BJ (cell line): ENCODE measurements around the gene ERP27. TPM values are rescaled to one million over a fixed set of nuclear protein-coding genes. Genes with fewer than 3 reads are reported as not detected.

Experiments used
- CTCF ChIA-PET: fragments of 350-600 bp; formaldehyde crosslinking; extraction: SDS; loops from one replicate; lab custom pipeline; 2021; ENCODE audit warnings: antibody characterized with exemption, inconsistent platforms; lab: Yijun Ruan, JAX
- POLR2A ChIA-PET: fragments of 300-600 bp; sonication (Branson Sonifier 250); formaldehyde crosslinking; extraction: SDS; loops from one replicate; lab custom pipeline; 2021; ENCODE audit warnings: antibody characterized with exemption; lab: Charles Lee
- DNase-seq: peaks from one replicate; pipeline ENCODE4 v3.0.0-alpha.2; 2011; ENCODE audit warnings: low read depth
- H3K27me3 ChIP-seq: 2 replicates; pipeline ENCODE4 v1.6.0; 2011; ENCODE audit warnings: low read length; ENCODE audit not compliant: control insufficient read depth, insufficient read depth
- H3K36me3 ChIP-seq: 2 replicates; pipeline ENCODE4 v1.5.1; 2011; ENCODE audit warnings: low read length; ENCODE audit not compliant: control insufficient read depth, insufficient read depth
- H3K4me3 ChIP-seq: 2 replicates; pipeline ENCODE4 v1.5.1; 2011; ENCODE audit warnings: low read depth, mild to moderate bottlenecking, control low read depth, low read length
- polyA plus RNA-seq: library from polyadenylated mRNA; depleted of rRNA; stranded (reverse); fragments of >200 nt; gene quantifications from 2 replicates; pipeline ENCODE4 v1.2.3, GENCODE V29; 2011
- TF ChIP-seq, protein P1 (sequence below): IDR thresholded peaks from 2 replicates; pipeline ENCODE4 v1.5.1; 2011; ENCODE audit warnings: low read depth, mild to moderate bottlenecking, control low read depth, inconsistent platforms, low read length, moderate library complexity; ENCODE audit not compliant: insufficient read depth

ERP27 gene
- polyA plus RNA-seq, 1 experiment: 0.93 TPM

GRCh38 chr12:14953752-14954151 is 15.4 kb upstream of the ERP27 start:
- CTCF ChIA-PET: no interaction called here
- TF ChIP-seq, protein P1, sequence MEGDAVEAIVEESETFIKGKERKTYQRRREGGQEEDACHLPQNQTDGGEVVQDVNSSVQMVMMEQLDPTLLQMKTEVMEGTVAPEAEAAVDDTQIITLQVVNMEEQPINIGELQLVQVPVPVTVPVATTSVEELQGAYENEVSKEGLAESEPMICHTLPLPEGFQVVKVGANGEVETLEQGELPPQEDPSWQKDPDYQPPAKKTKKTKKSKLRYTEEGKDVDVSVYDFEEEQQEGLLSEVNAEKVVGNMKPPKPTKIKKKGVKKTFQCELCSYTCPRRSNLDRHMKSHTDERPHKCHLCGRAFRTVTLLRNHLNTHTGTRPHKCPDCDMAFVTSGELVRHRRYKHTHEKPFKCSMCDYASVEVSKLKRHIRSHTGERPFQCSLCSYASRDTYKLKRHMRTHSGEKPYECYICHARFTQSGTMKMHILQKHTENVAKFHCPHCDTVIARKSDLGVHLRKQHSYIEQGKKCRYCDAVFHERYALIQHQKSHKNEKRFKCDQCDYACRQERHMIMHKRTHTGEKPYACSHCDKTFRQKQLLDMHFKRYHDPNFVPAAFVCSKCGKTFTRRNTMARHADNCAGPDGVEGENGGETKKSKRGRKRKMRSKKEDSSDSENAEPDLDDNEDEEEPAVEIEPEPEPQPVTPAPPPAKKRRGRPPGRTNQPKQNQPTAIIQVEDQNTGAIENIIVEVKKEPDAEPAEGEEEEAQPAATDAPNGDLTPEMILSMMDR: no peak
- no peak for DNase-seq
- Histone ChIP-seq H3K4me3 (no peak overlapping the region), H3K27me3 (no peaks in the 10 kb centered on the region), H3K36me3 (no peaks in the 10 kb centered on the region)
- POLR2A ChIA-PET: no interaction called here

- TF ChIP-seq, protein P1: no peak
- ChIA-PET CTCF (interaction anchor here (1.1 to 1.2 kb wide), 2 partner anchors 34 to 38 kb away, joined by 3 to 4 read pairs; no protein-coding TSS in a partner anchor), POLR2A (no interaction called here)
- peak; percentile 93 for DNase-seq
- Histone ChIP-seq H3K36me3 (no peaks in the 10 kb centered on the region), H3K4me3 (no peak overlapping the region), H3K27me3 (no peaks in the 10 kb centered on the region)
Observed at GRCh38 chr12:14952299-14952921, 14.1 kb upstream of the ERP27 start.

DNA sequence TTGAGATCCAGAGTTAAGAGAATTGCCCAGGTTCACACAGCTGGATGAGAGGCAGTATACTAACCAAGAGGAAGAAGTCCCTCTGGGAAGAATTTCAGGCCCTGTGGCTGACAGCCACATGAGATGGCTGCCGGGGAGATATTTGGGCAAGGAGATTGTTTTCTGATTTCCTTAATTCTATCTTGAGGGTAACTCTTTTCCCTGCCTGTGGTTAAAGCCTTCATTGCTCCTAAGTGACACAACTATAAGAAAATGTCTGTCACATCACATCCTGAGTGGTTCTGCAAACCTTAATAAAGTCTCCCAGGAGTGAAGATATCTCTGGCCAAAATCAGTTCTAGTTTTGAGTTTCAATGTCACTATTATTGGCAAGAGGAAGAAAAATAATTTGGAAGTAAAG is 13.5 kb upstream of the ERP27 start:
- POLR2A ChIA-PET: no interaction called here
- Histone ChIP-seq H3K36me3 (no peaks in the 10 kb centered on the region), H3K27me3 (no peaks in the 10 kb centered on the region), H3K4me3 (no peak overlapping the region)
- CTCF ChIA-PET: interaction anchor here (1.1 to 1.2 kb wide), 2 partner anchors 35 to 39 kb away, joined by 3 to 4 read pairs; no protein-coding TSS in a partner anchor
- TF ChIP-seq, protein P1: no peak
- DNase-seq: no peak

DNA sequence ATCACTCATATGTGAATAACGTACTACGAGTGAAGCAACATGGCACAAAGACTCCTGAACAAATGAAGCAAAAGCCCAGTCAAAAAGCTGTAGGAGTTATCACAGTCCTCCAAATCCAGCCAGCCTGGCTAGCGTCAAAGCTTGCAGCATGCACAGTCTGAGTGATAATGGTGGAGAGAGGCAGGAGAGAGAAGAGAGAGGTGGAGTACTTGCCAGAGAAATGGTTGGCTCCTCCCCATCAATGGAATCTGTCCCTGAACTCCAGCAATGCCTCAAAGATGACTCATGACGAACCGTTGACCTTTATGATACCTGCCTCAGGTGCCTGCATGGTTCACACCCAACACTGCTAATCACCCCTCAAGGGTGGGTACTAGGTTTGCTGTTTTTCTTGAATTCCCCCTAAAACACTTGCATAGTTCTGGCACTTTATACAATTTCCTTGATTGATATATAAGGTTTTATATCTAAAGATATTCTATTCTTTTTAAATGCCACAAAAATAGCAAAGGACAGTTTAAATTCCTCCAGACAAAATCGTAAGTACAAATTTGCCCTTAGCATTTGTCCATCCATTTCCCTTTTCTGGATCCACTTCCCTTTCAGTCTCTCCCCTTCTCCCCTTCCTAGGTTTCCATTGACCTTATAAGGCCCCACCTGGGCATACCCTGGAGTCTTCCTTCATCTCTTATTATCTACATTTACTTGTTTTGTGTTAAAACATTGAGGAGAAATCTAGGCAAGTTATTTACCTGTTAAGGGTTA is 12.8 kb upstream of the ERP27 start:
- ChIA-PET POLR2A (no interaction called here), CTCF (interaction anchor here (1.1 kb wide), 1 partner anchor 40 kb away, joined by 3 read pairs; no protein-coding TSS in a partner anchor)
- DNase-seq: no peak
- H3K27me3 ChIP-seq: no peaks in the 10 kb centered on the region
- TF ChIP-seq, protein P1: no peak
- H3K4me3 ChIP-seq: no peak overlapping the region
- H3K36me3 ChIP-seq: no peaks in the 10 kb centered on the region

- no peaks in the 10 kb centered on the region for H3K27me3 ChIP-seq
- no peak overlapping the region for H3K4me3 ChIP-seq
- TF ChIP-seq, protein P1: no peak
- H3K36me3 ChIP-seq: no peaks in the 10 kb centered on the region
- CTCF ChIA-PET: no interaction called here
- DNase-seq: no peak
- POLR2A ChIA-PET: no interaction called here
Observed at GRCh38 chr12:14950421-14950820, 12.1 kb upstream of the ERP27 start.
